HEK293 (cell line): ENCODE measurements around the gene GLT1D1.

Experiments
- CTCF ChIA-PET: fragments of 350-600 bp; formaldehyde crosslinking; extraction: SDS; loops from one replicate; lab custom pipeline; 2021; ENCODE audit warnings: antibody characterized with exemption; lab: Yijun Ruan, JAX
- POLR2A ChIA-PET: fragments of 300-600 bp; formaldehyde crosslinking; extraction: SDS; loops from one replicate; lab custom pipeline; 2020; ENCODE audit warnings: antibody characterized with exemption, inconsistent platforms; lab: Yijun Ruan, JAX
- H3K27ac ChIP-seq: fragments of 200-500 bp; sonication (Bioruptor generic); 2 replicates; pipeline ENCODE4 v1.5.1; 2014; ENCODE audit warnings: low read depth, low read length, control low read depth, inconsistent platforms; ENCODE audit errors: extremely low read depth
- H3K36me3 ChIP-seq, 2 experiments: fragments of 200-500 bp in 1 of 2; sonication (Bioruptor generic) in 1 of 2; 1 replicate in 1 of 2; 2 replicates in 1 of 2; pipeline ENCODE4 v1.5.1; 2014 to 2017; ENCODE audit warnings: inconsistent platforms in 2 of 2, low read length in 2 of 2; ENCODE audit not compliant: control insufficient read depth in 2 of 2, insufficient read depth in 1 of 2
- H3K4me1 ChIP-seq: fragments of 200-500 bp; sonication (Bioruptor generic); 2 replicates; pipeline ENCODE4 v1.5.1; 2014; ENCODE audit warnings: mild to moderate bottlenecking, low read length, inconsistent platforms; ENCODE audit not compliant: control insufficient read depth, insufficient read depth
- H3K4me3 ChIP-seq: 2 replicates; pipeline ENCODE4 v1.5.1; 2011; ENCODE audit warnings: low read depth, mild to moderate bottlenecking, control low read depth, low read length, moderate library complexity
- H3K9me3 ChIP-seq: fragments of 200-500 bp; sonication (Bioruptor generic); 2 replicates; pipeline ENCODE4 v1.5.1; 2014; ENCODE audit warnings: low read depth, low read length, inconsistent platforms; ENCODE audit not compliant: control insufficient read depth, insufficient read depth
- GFI1B ChIP-seq: fragments of 450-650 bp; formaldehyde crosslinking; IDR thresholded peaks from 2 replicates; pipeline ENCODE4 v1.5.1; 2016; ENCODE audit warnings: missing biosample characterization, missing genetic modification characterization
- GLIS2 ChIP-seq: fragments of 450-650 bp; formaldehyde crosslinking; IDR thresholded peaks from 2 replicates; pipeline ENCODE4 v1.5.1; 2016; ENCODE audit warnings: missing biosample characterization, missing genetic modification characterization
- KLF10 ChIP-seq: fragments of 450-650 bp; IDR thresholded peaks from 2 replicates; pipeline ENCODE4 v1.5.1; 2018; ENCODE audit warnings: missing biosample characterization, mild to moderate bottlenecking, missing genetic modification characterization
- KLF16 ChIP-seq: fragments of 450-650 bp; formaldehyde crosslinking; IDR thresholded peaks from 2 replicates; pipeline ENCODE4 v1.5.1; 2017; ENCODE audit warnings: missing biosample characterization, missing genetic modification characterization
- PRDM2 ChIP-seq: fragments of 450-650 bp; formaldehyde crosslinking; IDR thresholded peaks from 2 replicates; pipeline ENCODE4 v1.5.1; 2016; ENCODE audit warnings: missing biosample characterization, missing genetic modification characterization, borderline replicate concordance
- REST ChIP-seq: fragments of 450-650 bp; formaldehyde crosslinking; IDR thresholded peaks from 2 replicates; pipeline ENCODE4 v1.5.1; 2016; ENCODE audit warnings: missing biosample characterization, missing genetic modification characterization
- SCRT1 ChIP-seq: fragments of 450-650 bp; formaldehyde crosslinking; IDR thresholded peaks from 2 replicates; pipeline ENCODE4 v1.5.1; 2016; ENCODE audit warnings: missing biosample characterization, missing genetic modification characterization, borderline replicate concordance
- TRIM28 ChIP-seq: IDR thresholded peaks from 2 replicates; pipeline ENCODE4 v1.6.1; 2011; ENCODE audit warnings: low read length, control low read depth, borderline replicate concordance
- WT1 ChIP-seq: fragments of 450-650 bp; formaldehyde crosslinking; IDR thresholded peaks from 2 replicates; pipeline ENCODE4 v1.5.1; 2016; ENCODE audit warnings: missing biosample characterization, missing genetic modification characterization
- ZBTB1 ChIP-seq: fragments of 450-650 bp; formaldehyde crosslinking; IDR thresholded peaks from 2 replicates; pipeline ENCODE4 v1.5.1; 2016; ENCODE audit warnings: missing biosample characterization, missing genetic modification characterization
- ZFP37 ChIP-seq: fragments of 450-650 bp; formaldehyde crosslinking; IDR thresholded peaks from 2 replicates; pipeline ENCODE4 v1.5.1; 2016; ENCODE audit warnings: missing biosample characterization, missing genetic modification characterization
- ZFP41 ChIP-seq: fragments of 450-650 bp; formaldehyde crosslinking; IDR thresholded peaks from 2 replicates; pipeline ENCODE4 v1.5.1; 2016; ENCODE audit warnings: missing biosample characterization, missing genetic modification characterization, borderline replicate concordance
- ZNF133 ChIP-seq: fragments of 450-650 bp; formaldehyde crosslinking; IDR thresholded peaks from 2 replicates; pipeline ENCODE4 v1.5.1; 2016; ENCODE audit warnings: missing biosample characterization, missing genetic modification characterization
- ZNF157 ChIP-seq: fragments of 450-650 bp; formaldehyde crosslinking; IDR thresholded peaks from 2 replicates; pipeline ENCODE4 v1.5.1; 2016; ENCODE audit warnings: missing biosample characterization, missing genetic modification characterization
- ZNF266 ChIP-seq: fragments of 450-650 bp; formaldehyde crosslinking; IDR thresholded peaks from 2 replicates; pipeline ENCODE4 v1.5.1; 2016; ENCODE audit warnings: missing biosample characterization, missing genetic modification characterization, low read depth
- ZNF585B ChIP-seq: fragments of 450-650 bp; formaldehyde crosslinking; IDR thresholded peaks from 2 replicates; pipeline ENCODE4 v1.5.1; 2016; ENCODE audit warnings: missing biosample characterization, missing genetic modification characterization
- ZSCAN5A ChIP-seq: fragments of 450-650 bp; formaldehyde crosslinking; IDR thresholded peaks from 2 replicates; pipeline ENCODE4 v1.5.1; 2016; ENCODE audit warnings: missing biosample characterization, missing genetic modification characterization
- ZXDB ChIP-seq: fragments of 450-650 bp; formaldehyde crosslinking; IDR thresholded peaks from 2 replicates; pipeline ENCODE4 v1.5.1; 2016; ENCODE audit warnings: missing biosample characterization, missing genetic modification characterization
- TF ChIP-seq, protein P1 (sequence below): IDR thresholded peaks from 2 replicates; pipeline ENCODE4 v1.6.1; 2011; ENCODE audit warnings: mild to moderate bottlenecking, low read depth, low read length, borderline replicate concordance

The GLT1D1 gene

GRCh38 chr12:128995619-128996018 is 142.3 kb downstream of the GLT1D1 start:
- POLR2A ChIA-PET = no interaction called here
- Histone ChIP-seq H3K36me3 (no peaks in the 10 kb centered on the region), H3K9me3 (no peaks in the 10 kb centered on the region)
- CTCF ChIA-PET = no interaction called here
- TF ChIP-seq ZNF585B (tag by site-specific recombination) = no peak
- TF ChIP-seq WT1 = no peak
- no peak for TF ChIP-seq ZFP37 (tag by site-specific recombination)
- TF ChIP-seq, all 188 proteins: peak for 0
- no peak overlapping the region for H3K27ac ChIP-seq
- H3K4me3 ChIP-seq = no peak overlapping the region
- H3K4me1 ChIP-seq = no peaks in the 10 kb centered on the region

GRCh38 chr12:129001826-129002225 is 148.5 kb downstream of the GLT1D1 start:
- POLR2A ChIA-PET = no interaction called here
- H3K9me3 ChIP-seq = no peaks in the 10 kb centered on the region
- TF ChIP-seq PRDM2 (tag by site-specific recombination) (no peak), ZNF157 (tag by site-specific recombination) (no peak), ZFP37 (tag by site-specific recombination) (no peak), GLIS2 (tag by site-specific recombination) (no peak), GFI1B (tag by site-specific recombination) (no peak)

DNA sequence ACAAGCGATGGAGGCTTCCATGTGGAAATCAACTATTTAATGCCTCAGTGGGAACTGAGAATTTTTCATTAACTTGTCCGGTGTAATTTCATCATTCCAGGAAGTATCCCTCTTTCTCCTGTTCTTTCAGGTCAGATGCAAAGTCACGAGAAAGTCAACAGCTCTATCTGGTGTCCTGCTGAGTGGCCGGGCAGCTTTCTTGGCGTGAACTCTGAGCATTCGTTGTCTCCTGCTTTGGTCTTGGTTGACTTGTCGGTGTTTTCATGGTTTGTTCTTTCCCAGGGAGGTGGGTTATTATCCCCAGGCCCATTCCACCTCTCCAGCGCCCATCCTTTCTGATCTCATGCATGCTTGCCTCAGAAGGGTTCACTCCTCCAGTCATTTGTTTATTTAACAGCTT is 149.1 kb downstream of the GLT1D1 start:
- POLR2A ChIA-PET = no interaction called here
- TF ChIP-seq ZSCAN5A (tag by site-specific recombination) (no peak), SCRT1 (no peak), ZBTB1 (no peak), ZNF266 (tag by site-specific recombination) (no peak), ZFP41 (no peak), ZXDB (tag by site-specific recombination) (no peak), TRIM28 (no peak), KLF16 (tag by site-specific recombination) (no peak), ZNF133 (tag by site-specific recombination) (no peak), KLF10 (tag by site-specific recombination) (no peak), REST (tag by site-specific recombination) (no peak)
- TF ChIP-seq, protein P1, sequence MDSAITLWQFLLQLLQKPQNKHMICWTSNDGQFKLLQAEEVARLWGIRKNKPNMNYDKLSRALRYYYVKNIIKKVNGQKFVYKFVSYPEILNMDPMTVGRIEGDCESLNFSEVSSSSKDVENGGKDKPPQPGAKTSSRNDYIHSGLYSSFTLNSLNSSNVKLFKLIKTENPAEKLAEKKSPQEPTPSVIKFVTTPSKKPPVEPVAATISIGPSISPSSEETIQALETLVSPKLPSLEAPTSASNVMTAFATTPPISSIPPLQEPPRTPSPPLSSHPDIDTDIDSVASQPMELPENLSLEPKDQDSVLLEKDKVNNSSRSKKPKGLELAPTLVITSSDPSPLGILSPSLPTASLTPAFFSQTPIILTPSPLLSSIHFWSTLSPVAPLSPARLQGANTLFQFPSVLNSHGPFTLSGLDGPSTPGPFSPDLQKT = no peak

More at GRCh38 chr12:129001826-129002225, 148.5 kb downstream of the GLT1D1 start:
- Histone ChIP-seq H3K36me3 (no peaks in the 10 kb centered on the region), H3K27ac (no peak overlapping the region), H3K4me1 (no peaks in the 10 kb centered on the region), H3K4me3 (no peak overlapping the region)
- CTCF ChIA-PET = no interaction called here

More for the DNA sequence above, 149.1 kb downstream of the GLT1D1 start:
- no peak overlapping the region for H3K27ac ChIP-seq
- no peaks in the 10 kb centered on the region for H3K4me1 ChIP-seq
- CTCF ChIA-PET = no interaction called here
- no peak overlapping the region for H3K4me3 ChIP-seq
- no peaks in the 10 kb centered on the region for H3K36me3 ChIP-seq
- H3K9me3 ChIP-seq = no peaks in the 10 kb centered on the region
